NT2/D1 (cell line): ENCODE results near the gene MAML3.

Source experiments
- SUZ12 ChIP-seq: IDR thresholded peaks from 2 replicates; pipeline ENCODE4 v1.6.1; 2011; ENCODE audit not compliant: insufficient read length, insufficient read depth; ENCODE audit errors: extremely low read depth
- YY1 ChIP-seq: IDR thresholded peaks from 2 replicates; pipeline ENCODE4 v1.6.1; 2011; ENCODE audit not compliant: insufficient read length, insufficient read depth
- ZNF274 ChIP-seq: IDR thresholded peaks from 2 replicates; pipeline ENCODE4 v1.6.1; 2011; ENCODE audit warnings: mild to moderate bottlenecking, low read depth, low read length

DNA sequence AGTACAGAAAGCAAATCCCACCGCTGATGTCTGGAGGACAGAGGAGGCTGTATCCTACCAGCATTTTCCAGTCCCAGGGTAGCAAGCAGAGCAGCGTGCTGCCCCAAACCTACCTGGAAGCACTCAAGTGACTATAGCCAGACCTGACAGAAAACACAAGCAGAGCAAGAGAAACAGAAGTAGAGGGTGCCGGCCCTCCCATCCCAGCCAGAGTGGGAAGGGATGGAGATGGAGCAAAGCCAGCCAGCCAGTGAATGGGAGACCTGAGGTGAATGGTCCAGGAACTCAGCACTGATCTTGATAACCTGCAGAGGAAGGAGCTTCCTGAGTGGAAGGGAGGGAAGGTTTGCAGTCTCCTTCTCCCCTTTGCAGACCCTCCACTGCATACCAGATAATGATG lies 185.2 kb downstream of the MAML3 start:
- no peak for TF ChIP-seq YY1
- no peak for TF ChIP-seq ZNF274
- TF ChIP-seq SUZ12, result no peak
